Measurements from ENCODE around the gene ARMC6.

Gene ARMC6

GRCh38 chr19:19057720-19058119, 24.3 kb downstream of the ARMC6 start:
- DNase-seq (no peak), ATAC-seq (ENCODE audit: insufficient read depth, low read depth) (no peak)
- Histone ChIP-seq H3K36me3 (ENCODE audit: insufficient read depth, low read length) (peaks cover 79% of the 10 kb centered on the region), H3K4me1 (ENCODE audit: insufficient read depth, low read length) (peaks cover 9% of the 10 kb centered on the region), H3K4me3 (ENCODE audit: low read depth in 1 of 2, low read length in 2 of 2) (no peak overlapping the region), H3K27ac (ENCODE audit: low read length) (no peak overlapping the region), H3K9me3 (ENCODE audit: insufficient read depth, low read length, severe bottlenecking) (no peaks in the 10 kb centered on the region), H3K4me2 (ENCODE audit: insufficient read depth, low read length) (no peak overlapping the region), H3K79me2 (ENCODE audit: insufficient read depth, low read length) (peaks cover 2% of the 10 kb centered on the region; the same call in 1 of the 2 replicates), H2AFZ (ENCODE audit: low read depth, low read length) (no peak overlapping the region), H4K20me1 (ENCODE audit: insufficient read depth, low read length) (peaks cover 25% of the 10 kb centered on the region), H3K9ac (ENCODE audit: low read depth, low read length) (no peak overlapping the region), H3K27me3 (ENCODE audit: insufficient read depth, low read length, poor library complexity) (no peaks in the 10 kb centered on the region)
- TF ChIP-seq CTCF (IDR thresholded peaks at IDR 0.05; ENCODE audit: borderline replicate concordance, extremely low read depth, low read length, poor library complexity, severe bottlenecking) (no peak), EZH2 (IDR thresholded peaks at IDR 0.05; ENCODE audit: borderline replicate concordance, low read depth, low read length, severe bottlenecking) (no peak)

- H3K36me3 ChIP-seq (ENCODE audit: insufficient read depth, low read length): peaks cover 65% of the 10 kb centered on the region
- H4K20me1 ChIP-seq (ENCODE audit: insufficient read depth, low read length): peaks cover 16% of the 10 kb centered on the region
- TF ChIP-seq EZH2 (IDR thresholded peaks at IDR 0.05; ENCODE audit: borderline replicate concordance, low read depth, low read length, severe bottlenecking) (no peak), CTCF (IDR thresholded peaks at IDR 0.05; ENCODE audit: borderline replicate concordance, extremely low read depth, low read length, poor library complexity, severe bottlenecking) (no peak)
Observed at GRCh38 chr19:19059018-19059836, 25.8 kb downstream of the ARMC6 start.

GRCh38 chr19:19059837-19060611, 26.6 kb downstream of the ARMC6 start:
- H3K9me3 ChIP-seq (ENCODE audit: insufficient read depth, low read length, severe bottlenecking): no peaks in the 10 kb centered on the region
- no peaks in the 10 kb centered on the region for H3K27me3 ChIP-seq (ENCODE audit: insufficient read depth, low read length, poor library complexity)
- H3K36me3 ChIP-seq (ENCODE audit: insufficient read depth, low read length): peaks cover 57% of the 10 kb centered on the region
- TF ChIP-seq EZH2 (IDR thresholded peaks at IDR 0.05; ENCODE audit: borderline replicate concordance, low read depth, low read length, severe bottlenecking) (no peak), CTCF (IDR thresholded peaks at IDR 0.05; ENCODE audit: borderline replicate concordance, extremely low read depth, low read length, poor library complexity, severe bottlenecking) (no peak)
- no peak overlapping the region for H3K4me2 ChIP-seq (ENCODE audit: insufficient read depth, low read length)
- no peak overlapping the region for H2AFZ ChIP-seq (ENCODE audit: low read depth, low read length)
- ATAC-seq (ENCODE audit: insufficient read depth, low read depth) (no peak), DNase-seq (no peak)
- peaks cover 25% of the 10 kb centered on the region for H3K4me1 ChIP-seq (ENCODE audit: insufficient read depth, low read length)
- H3K9ac ChIP-seq (ENCODE audit: low read depth, low read length): no peak overlapping the region
- peaks cover 8% of the 10 kb centered on the region for H4K20me1 ChIP-seq (ENCODE audit: insufficient read depth, low read length)
- H3K4me3 ChIP-seq (ENCODE audit: low read depth in 1 of 2, low read length in 2 of 2): no peak overlapping the region
- H3K27ac ChIP-seq (ENCODE audit: low read length): no peak overlapping the region
- H3K79me2 ChIP-seq (ENCODE audit: insufficient read depth, low read length): peaks cover 6% of the 10 kb centered on the region

More at GRCh38 chr19:19059018-19059836, 25.8 kb downstream of the ARMC6 start:
- Histone ChIP-seq H3K4me1 (ENCODE audit: insufficient read depth, low read length) (peaks cover 17% of the 10 kb centered on the region), H3K4me2 (ENCODE audit: insufficient read depth, low read length) (no peak overlapping the region), H2AFZ (ENCODE audit: low read depth, low read length) (no peak overlapping the region), H3K4me3 (ENCODE audit: low read depth in 1 of 2, low read length in 2 of 2) (no peak overlapping the region), H3K79me2 (ENCODE audit: insufficient read depth, low read length) (peaks cover 2% of the 10 kb centered on the region), H3K9me3 (ENCODE audit: insufficient read depth, low read length, severe bottlenecking) (no peaks in the 10 kb centered on the region), H3K27me3 (ENCODE audit: insufficient read depth, low read length, poor library complexity) (no peaks in the 10 kb centered on the region), H3K9ac (ENCODE audit: low read depth, low read length) (no peak overlapping the region), H3K27ac (ENCODE audit: low read length) (no peak overlapping the region)
- ATAC-seq (ENCODE audit: insufficient read depth, low read depth): no peak
- DNase-seq: no peak

All from DND-41 (cell line).